ENCODE measurements around the gene PAK6.

Gene PAK6

GRCh38 chr15:40273428-40273827 lies 34.6 kb downstream of the PAK6 start:
- Histone ChIP-seq H3K79me2 (ENCODE audit: control insufficient read depth, insufficient read depth, low read length) (no peaks in the 10 kb centered on the region), H3K27me3 (ENCODE audit: insufficient read depth, low read length, poor library complexity) (no peaks in the 10 kb centered on the region), H3K23ac (ENCODE audit: low read length) (no peak overlapping the region), H3K9ac (ENCODE audit: low read length) (no peak overlapping the region), H2AK5ac (ENCODE audit: low read length) (no peak overlapping the region), H3K36me3 (ENCODE audit: control insufficient read depth, insufficient read depth, low read length) (no peaks in the 10 kb centered on the region), H3K4me3 (ENCODE audit: low read length) (no peak overlapping the region), H2BK120ac (ENCODE audit: low read depth, low read length) (no peak overlapping the region), H3K79me1 (ENCODE audit: low read length) (no peaks in the 10 kb centered on the region), H2BK15ac (replicated peaks; ENCODE audit: low read depth) (no peak overlapping the region), H3K18ac (ENCODE audit: low read length) (no peak overlapping the region), H2BK5ac (ENCODE audit: low read length) (no peak overlapping the region), H3K4ac (ENCODE audit: low read depth, low read length) (no peak overlapping the region), H4K5ac (ENCODE audit: low read length) (no peak overlapping the region), H3K56ac (ENCODE audit: low read length) (peak overlapping the region; percentile 49), H4K8ac (ENCODE audit: low read depth, low read length) (no peak overlapping the region), H3K4me2 (ENCODE audit: low read length) (no peak overlapping the region), H3K4me1 (ENCODE audit: control insufficient read depth, low read depth, low read length) (no peaks in the 10 kb centered on the region), H3K27ac (ENCODE audit: low read depth, low read length) (no peak overlapping the region)
- DNase-seq = peak; percentile 35
- WGBS (ENCODE audit: extremely low coverage, insufficient coverage, low lambda C conversion rate) = no CpG with 5 or more reads among the region's 9 CpGs

- DNase-seq = peak; percentile 85
- no peaks in the 10 kb centered on the region for H3K4me1 ChIP-seq (ENCODE audit: control insufficient read depth, low read depth, low read length)
- H2AK5ac ChIP-seq (ENCODE audit: low read length) = no peak overlapping the region
- no peak overlapping the region for H3K18ac ChIP-seq (ENCODE audit: low read length)
- H3K23ac ChIP-seq (ENCODE audit: low read length) = no peak overlapping the region
- H4K8ac ChIP-seq (ENCODE audit: low read depth, low read length) = no peak overlapping the region
- H3K27ac ChIP-seq (ENCODE audit: low read depth, low read length) = no peak overlapping the region
- no CpG with 5 or more reads among the region's 26 CpGs for WGBS (ENCODE audit: extremely low coverage, insufficient coverage, low lambda C conversion rate)
- no peak overlapping the region for H3K56ac ChIP-seq (ENCODE audit: low read length)
- H3K4me3 ChIP-seq (ENCODE audit: low read length) = no peak overlapping the region
- H2BK120ac ChIP-seq (ENCODE audit: low read depth, low read length) = no peak overlapping the region
- no peaks in the 10 kb centered on the region for H3K27me3 ChIP-seq (ENCODE audit: insufficient read depth, low read length, poor library complexity)
- H2BK5ac ChIP-seq (ENCODE audit: low read length) = no peak overlapping the region
- no peak overlapping the region for H2BK15ac ChIP-seq (replicated peaks; ENCODE audit: low read depth)
- no peaks in the 10 kb centered on the region for H3K36me3 ChIP-seq (ENCODE audit: control insufficient read depth, insufficient read depth, low read length)
- no peak overlapping the region for H3K4ac ChIP-seq (ENCODE audit: low read depth, low read length)
- H3K9ac ChIP-seq (ENCODE audit: low read length) = no peak overlapping the region
- H3K4me2 ChIP-seq (ENCODE audit: low read length) = no peak overlapping the region
- H4K5ac ChIP-seq (ENCODE audit: low read length) = no peak overlapping the region
- H3K79me2 ChIP-seq (ENCODE audit: control insufficient read depth, insufficient read depth, low read length) = no peaks in the 10 kb centered on the region
- H3K79me1 ChIP-seq (ENCODE audit: low read length) = no peaks in the 10 kb centered on the region
Observed at GRCh38 chr15:40274350-40275274, 35.7 kb downstream of the PAK6 start.

GRCh38 chr15:40275523-40275922 lies 36.7 kb downstream of the PAK6 start:
- peaks cover 2% of the 10 kb centered on the region for H3K27me3 ChIP-seq (ENCODE audit: insufficient read depth, low read length, poor library complexity)
- H4K5ac ChIP-seq (ENCODE audit: low read length) = no peak overlapping the region
- peaks cover under 1% of the 10 kb centered on the region for H3K4me1 ChIP-seq (ENCODE audit: control insufficient read depth, low read depth, low read length)
- WGBS (ENCODE audit: extremely low coverage, insufficient coverage, low lambda C conversion rate) = no CpG with 5 or more reads among the region's 5 CpGs
- H3K9ac ChIP-seq (ENCODE audit: low read length) = no peak overlapping the region
- DNase-seq = no peak
- H2BK5ac ChIP-seq (ENCODE audit: low read length) = no peak overlapping the region
- H3K4me2 ChIP-seq (ENCODE audit: low read length) = no peak overlapping the region
- no peaks in the 10 kb centered on the region for H3K36me3 ChIP-seq (ENCODE audit: control insufficient read depth, insufficient read depth, low read length)
- no peak overlapping the region for H3K4me3 ChIP-seq (ENCODE audit: low read length)
- no peak overlapping the region for H3K56ac ChIP-seq (ENCODE audit: low read length)
- no peak overlapping the region for H2BK15ac ChIP-seq (replicated peaks; ENCODE audit: low read depth)
- no peak overlapping the region for H2BK120ac ChIP-seq (ENCODE audit: low read depth, low read length)
- no peaks in the 10 kb centered on the region for H3K79me1 ChIP-seq (ENCODE audit: low read length)
- H3K27ac ChIP-seq (ENCODE audit: low read depth, low read length) = no peak overlapping the region
- no peak overlapping the region for H3K4ac ChIP-seq (ENCODE audit: low read depth, low read length)
- H3K18ac ChIP-seq (ENCODE audit: low read length) = no peak overlapping the region
- no peak overlapping the region for H3K23ac ChIP-seq (ENCODE audit: low read length)
- no peak overlapping the region for H2AK5ac ChIP-seq (ENCODE audit: low read length)
- H3K79me2 ChIP-seq (ENCODE audit: control insufficient read depth, insufficient read depth, low read length) = no peaks in the 10 kb centered on the region
- H4K8ac ChIP-seq (ENCODE audit: low read depth, low read length) = no peak overlapping the region

- Histone ChIP-seq H3K56ac (ENCODE audit: low read length) (no peak overlapping the region), H4K8ac (ENCODE audit: low read depth, low read length) (no peak overlapping the region), H2BK15ac (replicated peaks; ENCODE audit: low read depth) (no peak overlapping the region), H3K23ac (ENCODE audit: low read length) (no peak overlapping the region), H3K4ac (ENCODE audit: low read depth, low read length) (no peak overlapping the region), H2BK5ac (ENCODE audit: low read length) (no peak overlapping the region), H3K79me1 (ENCODE audit: low read length) (no peaks in the 10 kb centered on the region), H3K18ac (ENCODE audit: low read length) (no peak overlapping the region), H4K5ac (ENCODE audit: low read length) (no peak overlapping the region), H3K27ac (ENCODE audit: low read depth, low read length) (no peak overlapping the region), H3K4me1 (ENCODE audit: control insufficient read depth, low read depth, low read length) (peaks cover 4% of the 10 kb centered on the region), H2BK120ac (ENCODE audit: low read depth, low read length) (no peak overlapping the region), H3K9ac (ENCODE audit: low read length) (no peak overlapping the region), H3K4me2 (ENCODE audit: low read length) (no peak overlapping the region), H3K27me3 (ENCODE audit: insufficient read depth, low read length, poor library complexity) (peaks cover 6% of the 10 kb centered on the region), H3K36me3 (ENCODE audit: control insufficient read depth, insufficient read depth, low read length) (no peaks in the 10 kb centered on the region), H2AK5ac (ENCODE audit: low read length) (no peak overlapping the region), H3K79me2 (ENCODE audit: control insufficient read depth, insufficient read depth, low read length) (no peaks in the 10 kb centered on the region), H3K4me3 (ENCODE audit: low read length) (no peak overlapping the region)
- DNase-seq = no peak
- WGBS (ENCODE audit: extremely low coverage, insufficient coverage, low lambda C conversion rate) = no CpG with 5 or more reads among the region's 7 CpGs
Observed at GRCh38 chr15:40275954-40276353, 37.1 kb downstream of the PAK6 start.

GRCh38 chr15:40276927-40277326 lies 38.1 kb downstream of the PAK6 start:
- no peak overlapping the region for H3K18ac ChIP-seq (ENCODE audit: low read length)
- no peak overlapping the region for H3K9ac ChIP-seq (ENCODE audit: low read length)
- no peaks in the 10 kb centered on the region for H3K79me2 ChIP-seq (ENCODE audit: control insufficient read depth, insufficient read depth, low read length)
- H3K4me3 ChIP-seq (ENCODE audit: low read length) = no peak overlapping the region
- no peaks in the 10 kb centered on the region for H3K36me3 ChIP-seq (ENCODE audit: control insufficient read depth, insufficient read depth, low read length)
- no peak overlapping the region for H3K4ac ChIP-seq (ENCODE audit: low read depth, low read length)
- DNase-seq = no peak
- H3K56ac ChIP-seq (ENCODE audit: low read length) = no peak overlapping the region
- peaks cover 4% of the 10 kb centered on the region for H3K4me1 ChIP-seq (ENCODE audit: control insufficient read depth, low read depth, low read length)
- no peak overlapping the region for H4K8ac ChIP-seq (ENCODE audit: low read depth, low read length)
- H3K27ac ChIP-seq (ENCODE audit: low read depth, low read length) = no peak overlapping the region
- H3K79me1 ChIP-seq (ENCODE audit: low read length) = no peaks in the 10 kb centered on the region
- no peak overlapping the region for H2BK120ac ChIP-seq (ENCODE audit: low read depth, low read length)
- H4K5ac ChIP-seq (ENCODE audit: low read length) = no peak overlapping the region
- H3K4me2 ChIP-seq (ENCODE audit: low read length) = no peak overlapping the region
- H2BK5ac ChIP-seq (ENCODE audit: low read length) = no peak overlapping the region
- no peak overlapping the region for H3K23ac ChIP-seq (ENCODE audit: low read length)
- WGBS (ENCODE audit: extremely low coverage, insufficient coverage, low lambda C conversion rate) = no CpG with 5 or more reads among the region's 4 CpGs
- no peak overlapping the region for H2AK5ac ChIP-seq (ENCODE audit: low read length)
- no peak overlapping the region for H2BK15ac ChIP-seq (replicated peaks; ENCODE audit: low read depth)
- peaks cover 12% of the 10 kb centered on the region for H3K27me3 ChIP-seq (ENCODE audit: insufficient read depth, low read length, poor library complexity)

Data from mesendoderm (in vitro differentiated cells).